Activated gamma-delta T cell treated with Interleukin-2 at 50 U/mL for 16 hours (primary cell): ENCODE measurements around the gene TAAR8.
"Not testable (repeated sequence)": the region's sequence is repeated elsewhere in the genome, so short reads cannot be mapped to it uniquely, and the experiment has no call there.

ENCODE experiments used
- DNase-seq: peaks from one replicate; pipeline ENCODE4 v3.0.0-alpha.2; 2020

TAAR8 gene, protein sequence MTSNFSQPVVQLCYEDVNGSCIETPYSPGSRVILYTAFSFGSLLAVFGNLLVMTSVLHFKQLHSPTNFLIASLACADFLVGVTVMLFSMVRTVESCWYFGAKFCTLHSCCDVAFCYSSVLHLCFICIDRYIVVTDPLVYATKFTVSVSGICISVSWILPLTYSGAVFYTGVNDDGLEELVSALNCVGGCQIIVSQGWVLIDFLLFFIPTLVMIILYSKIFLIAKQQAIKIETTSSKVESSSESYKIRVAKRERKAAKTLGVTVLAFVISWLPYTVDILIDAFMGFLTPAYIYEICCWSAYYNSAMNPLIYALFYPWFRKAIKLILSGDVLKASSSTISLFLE

GRCh38 chr6:132552372-132552771 is at the start of gene TAAR8:
Gene TAAR8, plus strand, starts transcription at chr6:132552672. Its CDS starts 21 bp downstream, at chr6:132552693.
- DNase-seq = no peak

DNA sequence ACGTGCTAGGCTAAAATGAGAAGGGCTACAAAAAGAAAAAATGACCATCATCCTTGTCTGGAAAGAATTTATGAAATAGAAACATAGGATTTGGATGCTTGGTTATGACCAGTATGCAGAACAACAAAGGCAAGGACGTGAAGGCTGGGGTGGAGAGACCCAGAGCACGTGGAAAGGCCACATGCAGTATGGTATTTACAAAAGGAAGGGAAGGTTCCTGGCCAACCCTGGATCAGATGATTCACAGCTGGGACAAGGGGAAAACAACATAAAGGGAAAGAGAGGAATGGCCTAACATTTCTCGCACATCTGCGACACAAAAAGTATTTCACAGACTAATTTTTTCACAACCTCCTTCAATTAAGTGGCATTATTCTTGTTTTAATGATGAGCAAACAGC is 47.7 kb upstream of the TAAR8 start:
- no peak for DNase-seq

- DNase-seq = no peak
These were observed 47.3 kb upstream of the TAAR8 start for GRCh38 chr6:132505158-132505557.

GRCh38 chr6:132506461-132506860 is 46.0 kb upstream of the TAAR8 start:
- no peak for DNase-seq

DNA sequence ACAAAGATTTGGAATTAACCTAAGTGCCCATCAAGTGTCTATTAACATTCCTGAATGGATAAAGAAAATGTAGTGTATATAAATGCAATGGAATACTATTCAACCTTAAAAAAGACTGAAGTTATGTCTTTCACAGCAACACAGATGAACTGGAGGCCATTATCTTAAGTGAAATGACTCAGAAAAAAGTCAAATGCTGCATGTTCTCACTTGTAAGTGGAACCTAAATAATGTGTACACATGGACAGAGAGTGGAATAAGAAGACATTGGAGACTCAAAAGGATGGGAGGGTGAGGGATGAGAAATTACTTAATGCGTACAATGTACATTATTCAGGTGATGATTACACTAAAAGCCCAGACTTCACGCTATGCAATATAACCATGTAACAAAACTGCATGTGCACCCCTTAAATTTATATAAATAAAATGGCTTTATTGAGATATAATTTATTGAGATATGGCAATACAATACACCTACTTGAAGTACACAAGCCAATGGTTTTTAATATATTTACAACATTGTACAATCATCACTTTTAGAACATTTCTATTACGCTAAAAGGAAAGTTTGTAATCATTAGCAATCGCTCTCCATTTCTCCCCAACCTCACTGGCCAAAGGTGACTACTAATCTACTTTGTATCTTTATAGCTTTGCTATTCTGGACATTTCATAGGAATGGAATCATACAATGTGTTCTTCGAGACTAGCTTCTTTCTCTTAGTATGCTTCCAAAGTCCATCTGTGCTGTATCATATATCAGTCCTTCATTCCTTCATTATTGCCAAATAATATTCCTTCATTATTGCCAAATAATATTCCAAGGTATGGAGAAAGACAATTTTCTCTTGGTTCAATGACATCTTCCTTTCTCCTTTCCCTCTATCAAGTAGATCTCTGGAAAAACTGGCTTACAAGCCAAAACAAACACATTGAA is 45.3 kb upstream of the TAAR8 start:
- no peak for DNase-seq

GRCh38 chr6:132511210-132511830 is 41.2 kb upstream of the TAAR8 start:
- DNase-seq = no peak

GRCh38 chr6:132511831-132512220 is 40.6 kb upstream of the TAAR8 start:
- DNase-seq = no peak

GRCh38 chr6:132512342-132512637 is 40.2 kb upstream of the TAAR8 start:
- no peak for DNase-seq

- DNase-seq = peak; percentile 85
These were observed 39.5 kb upstream of the TAAR8 start, which contains the start of gene STX7 for GRCh38 chr6:132512638-132513632. Gene STX7, minus strand, starts transcription at chr6:132513116. Its CDS starts 9,586 bp downstream, at chr6:132503530.

DNA sequence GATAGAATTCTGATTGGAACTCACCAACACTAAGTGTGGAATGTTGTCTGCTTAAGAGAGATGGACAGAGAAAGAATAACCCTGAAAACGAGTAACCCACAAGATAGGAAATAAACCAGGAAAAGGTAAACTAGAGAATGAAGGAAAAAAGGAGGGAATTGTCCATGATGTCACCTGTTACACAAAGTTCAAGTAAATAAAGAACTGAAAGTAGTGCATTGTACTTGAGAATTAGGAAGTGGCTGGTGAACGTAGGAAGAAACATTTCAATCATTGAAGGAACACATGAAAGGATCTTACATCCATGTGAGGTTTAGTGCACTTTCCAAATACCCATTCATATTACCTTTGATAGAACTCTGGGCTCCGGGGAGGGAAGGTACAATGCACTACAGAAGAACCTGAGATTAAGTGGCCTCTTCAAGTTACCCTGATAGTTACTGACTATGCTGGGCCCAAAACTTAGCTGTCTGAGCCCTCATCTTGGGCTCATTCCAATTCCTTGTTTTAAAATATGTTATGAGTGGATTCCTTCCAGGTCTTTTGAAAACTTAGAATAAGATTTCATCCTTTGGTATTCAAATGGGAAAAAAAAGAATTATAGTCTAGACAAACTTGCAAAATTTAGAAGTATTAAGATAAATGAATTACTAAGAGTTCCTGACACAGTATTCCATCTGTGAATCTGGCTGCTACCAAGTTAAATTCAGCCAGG is 38.5 kb upstream of the TAAR8 start:
- DNase-seq = no peak

DNA sequence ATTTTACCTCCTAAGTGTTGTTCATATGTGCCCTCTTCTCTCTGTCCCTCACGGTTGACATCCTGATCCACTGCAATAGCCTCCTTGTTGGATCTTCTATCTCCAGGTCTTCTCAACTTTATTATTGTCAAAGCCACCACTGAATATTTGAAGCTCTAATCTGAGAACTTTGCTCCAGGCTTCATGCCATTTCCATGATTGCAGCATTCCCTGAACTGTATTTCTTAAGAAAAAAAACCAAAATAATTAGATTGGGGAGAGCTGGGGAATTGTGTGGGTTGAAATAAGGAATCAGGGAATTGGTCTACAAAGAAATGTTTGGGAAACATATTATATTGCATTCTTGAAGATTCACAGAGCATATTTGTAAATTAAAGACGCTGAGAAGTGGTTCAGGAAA is 37.1 kb upstream of the TAAR8 start:
- DNase-seq = no peak

GRCh38 chr6:132520953-132521352 is 31.5 kb upstream of the TAAR8 start:
- DNase-seq = no peak

GRCh38 chr6:132524646-132525045 is 27.8 kb upstream of the TAAR8 start:
- DNase-seq = no peak

DNA sequence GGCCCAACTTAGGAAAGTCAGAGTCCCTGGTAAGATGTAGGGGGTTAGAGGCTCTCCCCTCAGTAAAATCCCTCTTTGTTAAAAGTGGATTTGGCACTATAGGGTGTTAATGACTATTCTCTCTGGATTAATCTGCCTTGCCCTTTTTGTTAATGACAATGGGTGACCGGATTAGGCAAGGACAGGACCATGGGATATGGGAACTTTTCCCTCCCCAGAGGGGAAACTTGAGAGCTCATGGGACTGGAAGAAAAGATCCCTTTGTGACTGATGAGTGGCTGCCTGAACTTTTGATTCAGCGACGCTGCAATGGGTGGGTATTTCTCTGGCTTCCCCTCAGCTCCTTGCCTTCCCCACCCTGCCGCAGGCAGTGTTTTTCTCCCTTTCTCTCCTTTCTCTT is 26.6 kb upstream of the TAAR8 start:
- no peak for DNase-seq

DNA sequence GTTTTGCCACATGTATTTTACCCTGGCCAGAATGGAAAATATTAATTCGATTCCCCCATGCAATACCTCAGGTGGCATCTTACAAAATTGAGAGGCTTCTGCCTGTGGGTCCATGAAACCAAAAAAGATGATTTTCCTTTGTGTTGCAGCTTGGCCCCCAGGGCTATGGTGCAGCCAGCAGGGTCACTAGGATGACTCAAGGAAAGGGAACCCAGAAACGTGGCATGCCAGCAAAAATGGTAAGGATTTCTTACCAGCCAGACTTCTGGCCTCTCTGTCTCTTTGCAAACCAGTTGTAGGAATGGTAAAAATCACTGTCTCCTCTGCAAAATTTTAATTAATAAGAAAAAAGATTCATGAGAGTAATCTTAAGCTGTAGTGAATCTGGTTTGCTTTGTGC is 26.0 kb upstream of the TAAR8 start:
- DNase-seq = no peak

GRCh38 chr6:132527791-132528190 is 24.7 kb upstream of the TAAR8 start:
- no peak for DNase-seq

- peak; percentile 76 for DNase-seq
These were observed 22.0 kb upstream of the TAAR8 start for GRCh38 chr6:132530293-132530974.

GRCh38 chr6:132534546-132534945 is 17.9 kb upstream of the TAAR8 start:
- not testable (repeated sequence) for DNase-seq

DNA sequence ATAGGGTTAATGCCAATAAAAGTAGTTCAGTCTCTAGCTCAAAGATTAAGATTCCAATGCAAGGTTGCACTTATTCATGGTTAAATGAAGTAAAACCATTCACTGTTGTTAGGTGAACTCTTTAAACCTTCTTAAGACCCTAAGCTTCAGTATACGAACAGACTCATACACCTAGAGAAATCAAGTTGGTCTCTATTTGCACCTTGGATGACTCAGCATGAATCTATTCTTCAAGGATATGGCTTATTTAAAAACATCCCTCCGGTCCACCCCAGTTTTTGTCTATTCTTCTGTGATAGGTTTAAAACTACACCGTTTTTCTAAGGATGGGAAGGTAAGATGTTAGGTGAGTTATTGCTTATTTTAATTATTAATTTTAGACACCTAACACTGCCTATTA is 15.3 kb upstream of the TAAR8 start:
- no peak for DNase-seq

- DNase-seq = no peak
These were observed 14.5 kb upstream of the TAAR8 start, which contains the start of gene TAAR9 for GRCh38 chr6:132537977-132538376. Gene TAAR9, plus strand, starts transcription at chr6:132538277. Its CDS starts 13 bp downstream, at chr6:132538290.

DNA sequence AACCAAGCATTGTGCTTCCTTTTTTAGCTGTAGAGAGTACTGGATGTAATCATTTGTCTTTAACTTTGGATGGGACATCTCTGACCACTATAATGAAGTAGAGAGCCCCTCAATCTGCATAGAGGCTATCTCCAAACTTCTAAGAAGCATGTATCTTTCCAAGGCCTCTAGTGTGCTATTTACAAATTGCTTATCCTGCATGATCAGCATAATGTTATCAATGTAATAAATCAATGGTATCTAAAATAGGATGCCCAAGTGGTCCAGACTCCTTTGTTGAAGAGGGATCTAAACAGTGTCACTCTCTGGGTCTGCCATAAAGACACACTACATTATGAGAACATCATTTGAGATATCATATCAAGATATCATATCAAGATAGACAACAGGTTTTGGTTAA is 7.6 kb upstream of the TAAR8 start:
- DNase-seq = no peak
